A673 (cell line): ENCODE results near the gene MPZL1.

ENCODE experiments used
- EZH2 ChIP-seq: fragments of 200-600 bp; sonication (generic); IDR thresholded peaks from 2 replicates; pipeline ENCODE4 v1.6.1; 2017; ENCODE audit warnings: borderline replicate concordance, low read depth, mild to moderate bottlenecking, mixed read lengths, antibody characterized with exemption, low read length; ENCODE audit not compliant: poor library complexity, severe bottlenecking
- TF ChIP-seq, protein P1 (sequence below): fragments of 300-800, 200-600 bp; sonication (generic); conservative IDR thresholded peaks from 2 replicates; pipeline ENCODE4 v1.5.1; 2017; ENCODE audit warnings: low read depth, mild to moderate bottlenecking, antibody characterized with exemption, low read length, moderate library complexity, mixed read lengths

DNA sequence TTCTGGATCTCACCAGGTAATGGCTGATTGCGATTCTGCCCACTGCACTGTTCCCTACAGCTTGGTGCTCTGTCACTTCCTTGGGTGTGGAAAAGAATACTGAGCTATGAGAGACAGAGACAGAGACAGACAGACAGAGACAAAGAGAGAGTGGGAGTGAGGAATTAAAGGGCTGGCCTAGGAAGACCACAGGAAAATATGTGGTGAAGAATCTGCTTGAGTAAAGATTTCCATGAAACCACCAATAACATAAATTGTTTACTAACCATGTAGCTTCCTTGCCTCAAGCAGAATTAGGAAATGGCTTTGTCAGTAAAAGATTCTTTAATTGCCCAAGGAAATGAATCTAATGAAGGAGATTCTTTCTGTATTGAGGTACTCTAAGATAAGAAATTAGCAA is 54.4 kb downstream of the MPZL1 start:
- TF ChIP-seq, protein P1, sequence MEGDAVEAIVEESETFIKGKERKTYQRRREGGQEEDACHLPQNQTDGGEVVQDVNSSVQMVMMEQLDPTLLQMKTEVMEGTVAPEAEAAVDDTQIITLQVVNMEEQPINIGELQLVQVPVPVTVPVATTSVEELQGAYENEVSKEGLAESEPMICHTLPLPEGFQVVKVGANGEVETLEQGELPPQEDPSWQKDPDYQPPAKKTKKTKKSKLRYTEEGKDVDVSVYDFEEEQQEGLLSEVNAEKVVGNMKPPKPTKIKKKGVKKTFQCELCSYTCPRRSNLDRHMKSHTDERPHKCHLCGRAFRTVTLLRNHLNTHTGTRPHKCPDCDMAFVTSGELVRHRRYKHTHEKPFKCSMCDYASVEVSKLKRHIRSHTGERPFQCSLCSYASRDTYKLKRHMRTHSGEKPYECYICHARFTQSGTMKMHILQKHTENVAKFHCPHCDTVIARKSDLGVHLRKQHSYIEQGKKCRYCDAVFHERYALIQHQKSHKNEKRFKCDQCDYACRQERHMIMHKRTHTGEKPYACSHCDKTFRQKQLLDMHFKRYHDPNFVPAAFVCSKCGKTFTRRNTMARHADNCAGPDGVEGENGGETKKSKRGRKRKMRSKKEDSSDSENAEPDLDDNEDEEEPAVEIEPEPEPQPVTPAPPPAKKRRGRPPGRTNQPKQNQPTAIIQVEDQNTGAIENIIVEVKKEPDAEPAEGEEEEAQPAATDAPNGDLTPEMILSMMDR, result no peak
- TF ChIP-seq EZH2, result no peak
